Measurements from ENCODE around the gene SLC35F4.

GRCh38 chr14:57760896-57761295 is 105.0 kb downstream of the SLC35F4 start:
- TF ChIP-seq MAX (IDR thresholded peaks at IDR 0.05; ENCODE audit: low read depth, low read length) (no peak), POLR2A (IDR thresholded peaks at IDR 0.05; ENCODE audit: extremely low read depth, insufficient read length) (no peak), CTCF (IDR thresholded peaks at IDR 0.05; ENCODE audit: low read depth, low read length) (no peak), MYC (IDR thresholded peaks at IDR 0.05; ENCODE audit: low read depth, low read length) (no peak)

Measured in NB4 (cell line).